Measurements from ENCODE around the gene CXCL12.

DNA sequence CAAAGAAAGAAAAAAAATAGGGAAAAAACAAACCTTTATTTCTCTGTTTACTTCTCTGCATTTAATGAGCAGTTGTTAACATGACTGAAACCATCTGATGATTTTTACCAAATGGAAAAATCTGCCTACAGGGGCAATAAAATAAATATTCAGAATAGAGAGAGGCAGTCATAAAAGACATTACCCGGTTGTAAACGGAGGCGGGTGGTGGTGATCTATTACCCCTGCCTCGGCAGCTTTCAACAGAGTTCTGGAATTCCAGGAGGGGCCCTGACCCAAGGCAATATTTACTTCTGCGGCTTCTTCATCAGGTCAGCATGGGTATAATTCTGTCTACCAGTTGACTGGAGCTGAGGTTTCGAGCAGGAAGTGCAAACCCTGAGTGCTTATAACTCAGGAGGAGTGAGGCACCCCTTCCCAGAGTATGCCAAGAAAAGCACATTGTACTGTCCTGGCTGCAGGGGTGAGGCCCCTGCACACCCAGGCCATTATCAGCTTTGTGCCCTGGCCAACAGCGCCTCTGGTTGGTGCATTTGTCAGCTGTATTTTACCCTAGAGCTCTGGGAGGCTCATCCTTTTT is 8.2 kb upstream of the CXCL12 start:
- TF ChIP-seq, protein P1, sequence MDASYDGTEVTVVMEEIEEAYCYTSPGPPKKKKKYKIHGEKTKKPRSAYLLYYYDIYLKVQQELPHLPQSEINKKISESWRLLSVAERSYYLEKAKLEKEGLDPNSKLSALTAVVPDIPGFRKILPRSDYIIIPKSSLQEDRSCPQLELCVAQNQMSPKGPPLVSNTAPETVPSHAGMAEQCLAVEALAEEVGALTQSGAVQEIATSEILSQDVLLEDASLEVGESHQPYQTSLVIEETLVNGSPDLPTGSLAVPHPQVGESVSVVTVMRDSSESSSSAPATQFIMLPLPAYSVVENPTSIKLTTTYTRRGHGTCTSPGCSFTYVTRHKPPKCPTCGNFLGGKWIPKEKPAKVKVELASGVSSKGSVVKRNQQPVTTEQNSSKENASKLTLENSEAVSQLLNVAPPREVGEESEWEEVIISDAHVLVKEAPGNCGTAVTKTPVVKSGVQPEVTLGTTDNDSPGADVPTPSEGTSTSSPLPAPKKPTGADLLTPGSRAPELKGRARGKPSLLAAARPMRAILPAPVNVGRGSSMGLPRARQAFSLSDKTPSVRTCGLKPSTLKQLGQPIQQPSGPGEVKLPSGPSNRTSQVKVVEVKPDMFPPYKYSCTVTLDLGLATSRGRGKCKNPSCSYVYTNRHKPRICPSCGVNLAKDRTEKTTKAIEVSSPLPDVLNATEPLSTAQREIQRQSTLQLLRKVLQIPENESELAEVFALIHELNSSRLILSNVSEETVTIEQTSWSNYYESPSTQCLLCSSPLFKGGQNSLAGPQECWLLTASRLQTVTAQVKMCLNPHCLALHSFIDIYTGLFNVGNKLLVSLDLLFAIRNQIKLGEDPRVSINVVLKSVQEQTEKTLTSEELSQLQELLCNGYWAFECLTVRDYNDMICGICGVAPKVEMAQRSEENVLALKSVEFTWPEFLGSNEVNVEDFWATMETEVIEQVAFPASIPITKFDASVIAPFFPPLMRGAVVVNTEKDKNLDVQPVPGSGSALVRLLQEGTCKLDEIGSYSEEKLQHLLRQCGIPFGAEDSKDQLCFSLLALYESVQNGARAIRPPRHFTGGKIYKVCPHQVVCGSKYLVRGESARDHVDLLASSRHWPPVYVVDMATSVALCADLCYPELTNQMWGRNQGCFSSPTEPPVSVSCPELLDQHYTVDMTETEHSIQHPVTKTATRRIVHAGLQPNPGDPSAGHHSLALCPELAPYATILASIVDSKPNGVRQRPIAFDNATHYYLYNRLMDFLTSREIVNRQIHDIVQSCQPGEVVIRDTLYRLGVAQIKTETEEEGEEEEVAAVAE (CRISPR knock-in tag; IDR thresholded peaks at IDR 0.05; ENCODE audit: borderline replicate concordance) = no peak
- TF ChIP-seq EZH2 (conservative IDR thresholded peaks at IDR 0.05; ENCODE audit: low read depth, low read length) (no peak), SRF (IDR thresholded peaks at IDR 0.05; ENCODE audit: low read depth, low read length) (no peak), CREM (IDR thresholded peaks at IDR 0.05) (no peak), CREM (CRISPR knock-in tag; IDR thresholded peaks at IDR 0.05) (no peak), GABPA (IDR thresholded peaks at IDR 0.05; ENCODE audit: low read depth, low read length) (no peak), GABPA (CRISPR knock-in tag; IDR thresholded peaks at IDR 0.05; ENCODE audit: low read depth) (no peak), NBN (conservative IDR thresholded peaks at IDR 0.05) (no peak), TARDBP (CRISPR knock-in tag; IDR thresholded peaks at IDR 0.05) (no peak), NR2F1 (CRISPR knock-in tag; IDR thresholded peaks at IDR 0.05) (no peak), ARNTL (CRISPR knock-in tag; IDR thresholded peaks at IDR 0.05) (no peak), KDM5B (CRISPR knock-in tag; IDR thresholded peaks at IDR 0.05; ENCODE audit: borderline replicate concordance) (no peak), ZNF501 (CRISPR knock-in tag; IDR thresholded peaks at IDR 0.05) (no peak)
- TF ChIP-seq, protein P2, sequence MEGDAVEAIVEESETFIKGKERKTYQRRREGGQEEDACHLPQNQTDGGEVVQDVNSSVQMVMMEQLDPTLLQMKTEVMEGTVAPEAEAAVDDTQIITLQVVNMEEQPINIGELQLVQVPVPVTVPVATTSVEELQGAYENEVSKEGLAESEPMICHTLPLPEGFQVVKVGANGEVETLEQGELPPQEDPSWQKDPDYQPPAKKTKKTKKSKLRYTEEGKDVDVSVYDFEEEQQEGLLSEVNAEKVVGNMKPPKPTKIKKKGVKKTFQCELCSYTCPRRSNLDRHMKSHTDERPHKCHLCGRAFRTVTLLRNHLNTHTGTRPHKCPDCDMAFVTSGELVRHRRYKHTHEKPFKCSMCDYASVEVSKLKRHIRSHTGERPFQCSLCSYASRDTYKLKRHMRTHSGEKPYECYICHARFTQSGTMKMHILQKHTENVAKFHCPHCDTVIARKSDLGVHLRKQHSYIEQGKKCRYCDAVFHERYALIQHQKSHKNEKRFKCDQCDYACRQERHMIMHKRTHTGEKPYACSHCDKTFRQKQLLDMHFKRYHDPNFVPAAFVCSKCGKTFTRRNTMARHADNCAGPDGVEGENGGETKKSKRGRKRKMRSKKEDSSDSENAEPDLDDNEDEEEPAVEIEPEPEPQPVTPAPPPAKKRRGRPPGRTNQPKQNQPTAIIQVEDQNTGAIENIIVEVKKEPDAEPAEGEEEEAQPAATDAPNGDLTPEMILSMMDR (CRISPR knock-in tag; IDR thresholded peaks at IDR 0.05) = no peak
- TF ChIP-seq, protein P3, sequence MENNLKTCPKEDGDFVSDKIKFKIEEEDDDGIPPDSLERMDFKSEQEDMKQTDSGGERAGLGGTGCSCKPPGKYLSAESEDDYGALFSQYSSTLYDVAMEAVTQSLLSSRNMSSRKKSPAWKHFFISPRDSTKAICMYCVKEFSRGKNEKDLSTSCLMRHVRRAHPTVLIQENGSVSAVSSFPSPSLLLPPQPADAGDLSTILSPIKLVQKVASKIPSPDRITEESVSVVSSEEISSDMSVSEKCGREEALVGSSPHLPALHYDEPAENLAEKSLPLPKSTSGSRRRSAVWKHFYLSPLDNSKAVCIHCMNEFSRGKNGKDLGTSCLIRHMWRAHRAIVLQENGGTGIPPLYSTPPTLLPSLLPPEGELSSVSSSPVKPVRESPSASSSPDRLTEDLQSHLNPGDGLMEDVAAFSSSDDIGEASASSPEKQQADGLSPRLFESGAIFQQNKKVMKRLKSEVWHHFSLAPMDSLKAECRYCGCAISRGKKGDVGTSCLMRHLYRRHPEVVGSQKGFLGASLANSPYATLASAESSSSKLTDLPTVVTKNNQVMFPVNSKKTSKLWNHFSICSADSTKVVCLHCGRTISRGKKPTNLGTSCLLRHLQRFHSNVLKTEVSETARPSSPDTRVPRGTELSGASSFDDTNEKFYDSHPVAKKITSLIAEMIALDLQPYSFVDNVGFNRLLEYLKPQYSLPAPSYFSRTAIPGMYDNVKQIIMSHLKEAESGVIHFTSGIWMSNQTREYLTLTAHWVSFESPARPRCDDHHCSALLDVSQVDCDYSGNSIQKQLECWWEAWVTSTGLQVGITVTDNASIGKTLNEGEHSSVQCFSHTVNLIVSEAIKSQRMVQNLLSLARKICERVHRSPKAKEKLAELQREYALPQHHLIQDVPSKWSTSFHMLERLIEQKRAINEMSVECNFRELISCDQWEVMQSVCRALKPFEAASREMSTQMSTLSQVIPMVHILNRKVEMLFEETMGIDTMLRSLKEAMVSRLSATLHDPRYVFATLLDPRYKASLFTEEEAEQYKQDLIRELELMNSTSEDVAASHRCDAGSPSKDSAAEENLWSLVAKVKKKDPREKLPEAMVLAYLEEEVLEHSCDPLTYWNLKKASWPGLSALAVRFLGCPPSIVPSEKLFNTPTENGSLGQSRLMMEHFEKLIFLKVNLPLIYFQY (CRISPR knock-in tag; IDR thresholded peaks at IDR 0.05; ENCODE audit: borderline replicate concordance) = no peak

All from HepG2 (cell line).